Measurements from ENCODE around the gene TMEM266.

Gene TMEM266

DNA sequence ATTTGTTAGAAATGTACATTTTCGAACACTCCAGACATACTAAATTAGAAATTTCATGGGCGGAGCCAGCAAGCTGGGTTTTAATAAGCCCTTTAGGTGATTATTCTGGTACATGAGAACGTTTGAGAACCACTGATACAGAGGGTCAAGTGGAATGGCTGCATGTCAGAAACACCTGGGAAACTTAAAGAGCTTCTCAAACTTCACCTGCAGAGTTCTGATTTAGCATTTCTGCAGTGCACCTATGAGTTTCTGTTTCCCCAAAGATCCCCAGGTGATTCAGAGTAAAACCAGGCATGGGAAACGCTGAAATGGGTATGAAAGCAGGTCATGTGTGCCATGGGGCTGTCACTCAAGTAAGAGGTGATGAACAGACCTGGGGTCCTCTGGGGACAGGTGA lies 68.1 kb downstream of the TMEM266 start:
- DNase-seq (ENCODE audit: low spot score) = no peak

DNA sequence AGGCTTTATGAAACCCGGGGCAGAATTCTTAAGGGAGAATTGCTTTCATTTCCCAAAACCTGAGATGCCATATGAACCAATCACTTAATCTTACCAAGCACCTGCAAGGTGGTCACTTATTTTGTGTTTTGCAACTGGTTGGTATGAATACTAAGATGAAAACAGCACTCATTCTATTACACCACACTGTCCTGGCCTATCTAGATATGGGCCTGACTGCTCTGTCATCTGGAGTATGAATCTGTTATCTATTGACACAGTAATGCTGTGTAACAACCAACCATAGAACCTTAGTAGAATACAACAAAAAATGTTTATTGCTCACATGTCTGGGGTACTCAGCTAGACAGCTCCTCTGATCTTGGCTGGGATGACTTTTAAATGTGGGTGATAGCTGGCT lies 74.8 kb downstream of the TMEM266 start:
- no peak for DNase-seq (ENCODE audit: low spot score)

DNA sequence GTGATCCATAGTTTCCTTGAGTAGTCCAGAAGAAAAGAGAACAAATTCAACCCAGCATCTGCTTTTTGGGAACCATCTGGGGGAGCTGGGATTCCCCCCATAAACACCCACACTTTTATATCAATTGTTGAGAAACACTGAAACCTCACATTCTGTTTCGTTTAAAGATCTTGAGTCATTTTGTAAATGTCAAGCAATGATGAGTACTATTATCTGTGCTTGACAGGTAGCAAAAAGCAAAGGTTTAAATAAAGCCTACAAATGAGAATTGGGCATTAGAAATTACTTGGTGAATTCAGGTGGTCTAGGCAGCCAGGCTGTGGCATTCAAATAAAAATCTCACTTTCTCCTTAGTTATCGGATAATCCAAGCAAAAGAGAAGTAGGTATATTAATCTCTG lies 75.7 kb downstream of the TMEM266 start:
- DNase-seq (ENCODE audit: low spot score) = no peak

DNA sequence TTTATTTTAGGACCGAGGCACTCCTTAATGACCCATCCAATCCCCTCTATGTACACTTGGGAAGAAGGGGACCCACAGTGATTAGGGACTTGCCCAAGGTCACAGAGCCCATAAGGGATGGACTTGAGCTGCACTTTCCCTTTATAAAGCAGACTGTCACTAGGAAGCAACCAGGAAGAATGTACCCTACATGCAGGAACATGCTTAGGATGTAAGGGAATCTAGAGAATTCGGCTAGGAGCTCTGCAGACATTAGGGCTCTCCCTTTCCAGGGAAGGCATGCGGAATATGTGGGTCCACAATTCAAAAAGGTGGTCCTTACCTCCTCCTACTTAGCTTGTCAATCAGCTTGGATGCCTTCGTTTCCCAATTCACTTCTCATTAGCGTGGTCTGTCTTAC lies 78.7 kb downstream of the TMEM266 start:
- DNase-seq (ENCODE audit: low spot score) = no peak

DNA sequence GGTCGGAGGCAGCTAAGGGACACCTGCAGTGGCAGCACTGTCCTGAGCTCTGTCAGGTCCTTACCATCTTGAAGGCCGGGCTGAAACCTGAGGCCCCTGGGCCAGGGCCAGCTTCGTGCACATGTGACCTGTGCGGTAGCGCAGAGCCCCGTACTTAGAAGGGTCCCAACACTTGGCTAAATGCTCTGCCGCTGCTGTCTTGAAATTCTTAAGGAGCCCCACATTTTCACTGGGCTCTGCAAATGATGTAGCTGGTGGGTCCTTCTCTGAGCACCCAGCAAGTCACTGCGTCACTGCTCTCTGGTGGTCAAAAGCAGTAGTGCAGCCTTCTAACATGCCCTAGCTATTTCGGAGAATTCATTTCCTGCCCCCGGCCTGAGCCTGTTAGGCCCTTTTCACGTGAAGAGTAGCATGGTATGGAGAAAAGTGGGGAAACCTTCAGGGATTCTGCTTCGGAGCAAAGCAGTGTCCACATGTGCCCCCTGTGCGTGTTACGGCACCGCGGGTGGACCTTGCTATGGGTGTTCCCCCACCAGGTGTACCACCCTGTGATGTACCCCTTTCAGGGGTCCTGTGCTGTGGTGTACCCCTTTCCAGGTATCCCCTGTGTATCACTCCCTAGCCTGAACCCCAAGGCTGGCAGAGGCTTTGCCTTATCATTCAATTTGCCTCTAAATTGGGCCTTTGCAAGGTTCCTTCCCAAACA lies 79.7 kb downstream of the TMEM266 start:
- peak; percentile 72 for DNase-seq (ENCODE audit: low spot score)

DNA sequence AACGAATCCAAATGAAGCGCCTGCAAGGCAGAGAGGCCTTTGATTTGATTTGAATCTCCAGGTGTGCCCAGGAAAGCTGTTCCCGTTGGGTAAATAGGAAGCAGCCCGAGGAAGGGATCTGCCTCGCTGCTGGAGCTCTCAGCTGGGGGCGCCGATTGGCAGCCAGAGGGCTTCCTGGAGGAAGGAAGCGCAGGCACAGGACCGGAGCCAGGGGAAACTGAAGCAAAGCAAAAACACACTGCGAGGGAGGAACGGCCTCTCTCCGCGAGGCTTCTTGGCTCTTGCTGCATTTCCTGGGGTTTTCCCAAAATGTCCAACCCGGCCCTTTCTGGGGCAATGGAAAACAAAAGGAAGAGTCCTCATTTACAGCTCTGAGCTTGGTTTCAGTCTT lies 80.3 kb downstream of the TMEM266 start:
- DNase-seq (ENCODE audit: low spot score) = no peak

DNA sequence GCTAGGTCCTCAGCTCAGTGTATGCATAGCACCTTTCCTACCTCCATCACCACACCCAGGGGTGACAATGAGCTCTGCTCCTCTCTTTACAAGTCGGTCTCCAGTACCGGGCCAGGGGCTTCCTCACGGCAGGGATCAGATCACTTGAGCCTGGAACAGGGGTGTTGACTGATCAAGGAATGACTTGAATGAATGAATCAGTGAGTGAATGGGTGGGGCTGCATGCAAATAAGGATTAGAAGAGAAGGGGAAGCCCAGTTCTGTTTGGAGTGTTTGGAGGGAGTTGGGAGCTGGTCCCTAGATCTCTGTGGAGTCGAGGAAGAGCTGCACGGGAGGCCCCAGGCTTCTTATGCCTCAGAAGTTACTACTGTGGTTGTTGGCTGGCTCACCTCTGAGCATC lies 87.0 kb downstream of the TMEM266 start:
- no peak for DNase-seq (ENCODE audit: low spot score)

DNA sequence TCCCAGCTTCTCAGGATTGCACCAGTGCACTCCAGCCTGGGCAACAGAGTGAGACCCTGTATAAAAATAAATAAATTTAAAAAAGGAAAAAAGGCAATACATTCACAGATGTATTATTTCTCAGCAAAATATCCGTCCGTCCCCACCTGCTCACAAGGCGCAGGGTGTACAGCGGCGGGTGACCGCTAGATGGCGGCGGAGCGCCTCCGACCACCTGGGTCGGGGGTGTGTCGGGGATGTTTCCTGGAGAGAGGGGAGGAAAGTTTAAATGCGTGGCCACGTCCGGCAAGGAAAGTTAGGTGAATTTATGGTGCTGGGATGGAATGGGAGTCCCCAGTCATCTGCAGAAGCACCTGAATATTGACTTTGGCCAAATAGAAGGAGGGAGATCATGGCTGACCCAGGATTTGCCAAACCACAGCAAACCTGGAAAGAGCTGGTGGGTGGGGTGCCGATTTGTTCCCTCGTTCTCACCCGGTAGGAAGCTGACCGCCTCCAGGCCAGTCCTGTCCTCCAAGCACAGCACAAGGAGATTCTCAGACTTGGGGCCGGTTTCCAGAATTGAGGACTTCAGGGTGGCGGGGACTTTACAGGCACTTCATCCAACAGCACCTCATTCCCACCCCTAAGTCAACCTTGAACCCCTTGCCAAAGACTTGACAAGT lies 88.3 kb downstream of the TMEM266 start:
- peak; percentile 42 for DNase-seq (ENCODE audit: low spot score)

DNA sequence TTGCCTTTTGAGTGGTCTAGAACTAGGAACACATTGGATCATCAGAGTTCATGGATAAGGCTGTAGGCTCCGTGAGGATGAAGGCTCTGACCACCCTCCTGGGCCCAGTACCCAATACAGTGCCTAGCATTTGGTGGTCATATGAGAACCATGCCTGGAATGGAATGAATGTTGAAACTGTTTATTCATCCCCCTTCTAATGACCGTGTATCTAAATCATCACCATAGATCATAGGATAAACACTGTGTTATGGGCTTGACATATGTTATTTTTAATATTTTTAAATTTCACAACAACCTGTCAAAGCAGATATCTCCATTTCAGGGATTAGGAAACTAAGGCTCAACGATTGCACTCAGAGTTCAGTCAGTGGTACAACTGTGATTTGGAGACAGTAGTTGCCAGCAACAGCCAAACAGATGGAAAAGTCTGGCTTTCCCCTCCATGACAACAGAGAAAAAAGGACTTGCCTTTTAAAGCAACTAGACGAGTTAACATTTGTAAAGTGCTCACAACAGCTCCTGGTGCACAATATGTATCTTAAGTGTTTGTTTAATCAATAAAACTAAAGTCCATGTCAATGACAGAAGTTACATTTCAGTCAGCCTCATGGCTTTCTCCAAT lies 89.6 kb downstream of the TMEM266 start:
- no peak for DNase-seq (ENCODE audit: low spot score)

DNA sequence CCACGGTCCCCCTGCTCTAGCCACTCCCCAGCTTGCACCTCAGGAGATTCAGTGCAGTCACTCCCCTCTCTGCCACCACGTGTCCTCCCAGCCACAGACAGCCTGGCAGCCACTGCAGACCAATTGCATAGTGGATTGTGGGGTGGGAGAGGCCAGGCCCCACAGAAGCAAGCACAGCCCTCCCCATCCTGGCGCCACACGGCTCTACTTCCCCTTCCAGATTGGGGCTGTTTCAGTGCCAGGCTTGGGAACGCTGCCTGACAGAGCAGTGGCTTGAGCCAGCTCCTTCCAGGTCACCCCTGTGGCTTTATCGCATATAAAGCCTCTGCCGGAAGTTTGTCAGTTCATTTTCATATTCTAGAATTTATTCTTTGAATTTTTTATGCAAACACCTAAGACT lies 90.7 kb downstream of the TMEM266 start:
- no peak for DNase-seq (ENCODE audit: low spot score)

DNA sequence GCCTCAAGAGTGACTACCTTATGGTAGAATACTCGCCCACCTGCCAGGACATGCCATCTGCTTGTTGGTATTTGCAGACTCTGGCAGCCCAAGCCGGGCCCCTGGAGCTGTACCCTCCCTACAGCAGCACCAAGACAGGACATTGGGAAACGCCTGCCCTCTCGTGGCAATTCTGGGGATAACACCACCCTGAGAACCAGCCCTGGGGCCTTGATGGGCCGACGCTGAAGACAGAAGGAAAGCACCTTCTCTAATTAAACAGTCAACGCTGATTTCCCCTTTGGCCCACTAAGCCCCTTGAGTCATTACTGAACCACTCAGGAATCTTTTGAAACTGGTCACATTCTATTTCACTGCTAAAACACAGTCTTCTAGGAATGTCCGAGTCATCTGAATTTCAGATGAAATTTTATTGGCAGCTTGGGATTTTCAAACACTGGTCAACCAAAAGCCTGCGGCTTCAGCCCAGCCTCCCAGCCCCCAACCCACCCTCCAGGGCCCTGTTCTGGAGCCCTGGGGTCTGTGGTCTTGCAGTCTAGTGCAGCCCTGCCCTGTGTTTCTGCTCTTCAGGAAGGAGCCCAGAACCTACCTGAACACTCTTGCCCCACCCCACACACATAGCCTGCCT lies 91.3 kb downstream of the TMEM266 start:
- DNase-seq (ENCODE audit: low spot score) = peak; percentile 92

DNA sequence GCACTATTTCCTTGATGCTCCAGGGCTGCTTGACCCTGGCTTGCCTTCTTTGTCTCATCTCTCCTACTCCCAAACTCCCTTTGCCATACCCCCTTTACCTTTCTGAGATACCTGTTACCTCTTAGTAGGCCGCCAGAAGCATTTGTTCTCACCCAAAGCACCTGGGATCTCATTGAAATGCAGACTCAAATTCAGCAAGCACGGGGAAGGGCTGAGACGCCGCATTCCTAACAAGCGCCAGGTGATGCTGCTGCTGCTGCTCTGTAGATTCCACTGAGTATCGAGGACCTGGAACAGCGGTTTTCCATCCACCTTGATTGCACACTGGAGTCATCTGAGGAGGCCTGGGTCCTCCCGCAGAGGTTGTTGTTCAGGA lies 91.8 kb downstream of the TMEM266 start:
- DNase-seq (ENCODE audit: low spot score) = peak; percentile 25

DNA sequence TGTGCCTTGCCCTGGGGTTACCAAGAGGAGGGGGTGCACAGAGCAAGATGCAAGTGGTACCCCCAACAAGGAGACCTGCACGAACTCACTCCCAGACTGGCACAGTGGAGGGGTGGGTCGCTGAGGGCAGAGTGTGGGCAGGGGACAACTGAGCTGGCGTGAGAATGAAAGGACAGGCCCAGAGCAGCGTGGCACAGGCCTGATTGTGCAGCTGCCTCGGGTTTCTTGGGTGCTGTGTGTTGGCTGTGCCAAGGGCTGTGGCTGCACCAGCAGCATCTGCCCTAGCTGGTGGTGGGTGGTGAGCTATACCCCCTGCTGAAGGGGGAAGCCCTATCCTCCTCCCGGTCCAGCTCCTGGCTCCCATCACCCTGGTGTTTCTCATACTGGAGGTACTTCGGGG lies 92.4 kb downstream of the TMEM266 start:
- no peak for DNase-seq (ENCODE audit: low spot score)

DNA sequence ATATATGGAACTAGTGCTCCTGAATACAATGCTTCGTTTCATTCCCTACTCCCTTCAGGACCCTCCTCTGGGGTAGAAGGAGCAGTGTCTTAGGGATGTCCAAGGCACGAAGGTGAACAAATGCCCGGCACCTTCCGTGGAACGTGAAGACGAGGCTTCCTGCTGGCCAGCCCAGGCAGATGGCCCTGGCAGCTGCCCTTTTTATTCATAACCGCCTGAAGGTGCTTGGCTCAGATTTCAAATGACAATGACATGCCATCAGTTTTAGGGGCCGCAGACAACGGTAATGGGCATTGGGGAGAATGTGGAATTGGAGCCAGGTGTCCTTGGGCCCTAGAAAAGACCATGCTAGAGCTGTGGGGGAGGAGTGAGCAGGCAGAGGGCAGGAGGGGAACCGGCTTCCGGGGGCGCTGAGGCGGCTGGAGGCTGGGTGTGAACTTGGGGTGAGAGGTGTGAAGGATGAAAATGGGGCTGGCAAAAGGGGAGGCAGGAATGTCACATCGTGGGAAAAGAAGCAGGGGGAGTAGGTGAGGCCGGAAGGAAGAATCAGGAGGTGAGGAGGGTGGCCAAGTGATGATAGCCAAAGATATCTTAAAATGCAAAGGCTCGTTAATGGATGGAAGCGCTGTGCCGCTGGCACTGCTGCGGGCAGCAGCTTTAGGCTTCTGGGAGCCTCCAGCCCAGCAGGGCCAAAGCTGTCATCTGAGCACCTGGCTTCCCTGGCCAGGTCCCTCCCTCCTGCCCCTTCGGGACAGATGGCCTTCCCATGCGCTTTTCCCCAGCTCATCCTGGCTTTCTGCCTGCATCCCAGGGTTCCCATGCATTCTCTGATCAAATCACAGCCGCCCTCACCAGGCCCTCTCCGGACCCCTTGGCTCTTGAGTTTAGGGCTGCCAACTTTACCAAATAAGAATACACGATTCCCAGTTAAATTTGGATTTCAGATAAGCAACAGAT lies 93.7 kb downstream of the TMEM266 start:
- no peak for DNase-seq (ENCODE audit: low spot score)

DNA sequence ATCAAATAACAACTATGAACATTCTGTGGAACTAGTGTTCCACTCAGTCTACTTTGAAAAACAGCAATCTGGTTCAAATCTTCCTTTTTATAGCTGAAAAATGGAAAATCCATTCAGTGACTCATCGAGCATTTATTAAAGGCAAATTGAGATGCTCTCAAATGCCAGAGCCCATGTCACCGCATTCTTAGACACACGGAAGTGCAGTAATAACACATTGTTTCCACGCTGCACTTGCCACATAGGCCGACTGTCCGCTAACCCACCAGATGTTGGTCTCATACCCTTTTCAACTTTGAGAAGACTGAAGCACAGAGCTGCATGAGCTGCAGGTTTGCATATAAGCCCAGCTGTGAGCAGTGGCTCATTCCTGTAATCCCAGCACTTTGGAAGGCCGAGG lies 95.9 kb downstream of the TMEM266 start:
- DNase-seq (ENCODE audit: low spot score) = no peak

DNA sequence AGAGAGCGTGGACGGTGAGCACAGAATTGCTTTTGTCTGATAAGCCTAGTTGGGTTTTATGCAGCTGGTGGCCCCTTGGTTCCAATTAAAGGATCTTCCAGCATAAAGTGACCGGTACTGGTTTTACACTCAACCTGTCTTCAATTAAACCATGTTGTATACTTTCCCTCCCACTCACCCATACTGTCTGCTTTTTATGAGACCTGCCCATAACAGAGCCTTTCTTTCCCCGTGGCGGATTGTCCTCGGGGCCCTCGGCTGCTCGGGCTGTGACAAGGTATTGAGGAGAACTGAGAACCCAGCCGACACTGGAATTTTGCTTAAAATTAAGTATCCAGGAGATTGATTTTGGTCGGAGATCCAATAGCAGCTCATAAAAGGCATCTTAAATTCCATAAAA lies 98.4 kb downstream of the TMEM266 start:
- DNase-seq (ENCODE audit: low spot score) = no peak

DNA sequence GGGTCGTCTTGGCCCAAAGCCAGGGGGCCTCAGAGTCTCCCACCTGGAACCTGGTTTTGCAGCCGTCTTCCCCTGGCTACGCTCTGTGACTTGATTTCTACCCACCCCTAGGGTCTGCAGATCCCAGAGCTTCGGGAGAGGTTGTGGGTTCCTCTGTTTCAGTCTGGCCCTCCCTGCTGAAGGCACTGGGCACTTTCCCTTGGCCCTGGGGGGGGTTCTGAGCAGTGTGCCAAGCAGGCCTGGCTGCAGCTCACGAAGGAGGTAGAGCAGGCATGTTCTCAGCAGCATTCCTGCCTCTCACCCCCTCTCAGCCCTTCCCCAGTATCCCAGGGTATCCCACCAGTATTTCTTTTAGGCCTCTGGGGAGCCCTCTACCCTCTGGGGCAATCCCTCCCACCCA lies 99.0 kb downstream of the TMEM266 start:
- no peak for DNase-seq (ENCODE audit: low spot score)

DNA sequence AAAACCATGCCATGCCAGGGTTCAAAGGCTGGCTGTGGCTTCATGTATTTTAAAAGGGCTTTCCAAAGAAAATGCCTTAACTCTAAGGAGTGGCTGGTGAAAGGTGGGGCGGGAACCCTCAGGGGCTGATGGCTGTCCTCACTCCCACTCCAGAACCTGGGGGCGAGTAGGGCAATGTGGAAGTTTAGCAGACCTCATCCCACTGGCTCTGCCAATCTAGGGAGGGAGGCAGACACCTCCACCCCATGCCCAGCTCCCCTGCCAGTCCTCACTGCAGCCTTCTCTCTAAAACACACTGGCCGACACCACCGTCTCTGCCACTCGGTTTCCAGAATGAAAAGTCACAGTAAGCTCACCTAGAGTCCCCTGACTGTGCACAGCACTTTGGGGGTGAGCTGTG lies 99.5 kb downstream of the TMEM266 start:
- no peak for DNase-seq (ENCODE audit: low spot score)

DNA sequence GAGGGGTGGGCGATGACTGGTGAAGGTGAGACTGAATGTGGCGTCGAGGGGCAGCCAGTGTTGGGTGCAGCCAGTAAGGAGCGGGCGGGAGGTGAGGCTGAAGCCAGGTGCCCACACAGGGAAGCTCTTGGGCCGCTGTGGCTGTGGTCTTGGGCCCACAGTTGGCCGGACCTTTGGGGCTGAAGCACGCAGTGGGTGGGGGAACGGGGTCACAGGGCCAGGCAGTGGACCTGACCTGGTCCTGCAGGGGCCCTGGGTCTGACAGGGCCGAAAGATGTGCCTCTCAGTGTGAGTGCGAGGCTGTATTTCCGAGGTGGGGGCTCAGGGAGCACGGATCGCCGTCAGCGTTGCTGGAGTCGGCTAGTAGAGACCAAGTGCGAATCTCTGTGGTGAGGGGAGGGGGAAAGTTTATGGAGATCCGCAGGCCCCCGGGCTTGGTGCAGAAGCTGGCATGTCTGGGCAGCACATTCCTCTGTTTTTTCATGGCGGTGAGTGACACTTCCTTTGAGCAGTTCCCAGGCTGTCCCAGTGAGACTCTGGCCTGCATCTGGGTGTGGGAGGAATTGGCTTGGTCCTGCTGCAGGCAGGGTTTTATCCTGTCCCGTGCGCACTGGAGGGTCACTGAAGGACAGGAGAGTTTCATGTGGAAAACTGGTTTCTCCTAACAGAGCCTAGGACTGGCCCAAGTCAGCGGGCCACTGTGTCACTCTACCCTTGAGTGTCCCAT lies 100.8 kb downstream of the TMEM266 start:
- DNase-seq (ENCODE audit: low spot score) = no peak

DNA sequence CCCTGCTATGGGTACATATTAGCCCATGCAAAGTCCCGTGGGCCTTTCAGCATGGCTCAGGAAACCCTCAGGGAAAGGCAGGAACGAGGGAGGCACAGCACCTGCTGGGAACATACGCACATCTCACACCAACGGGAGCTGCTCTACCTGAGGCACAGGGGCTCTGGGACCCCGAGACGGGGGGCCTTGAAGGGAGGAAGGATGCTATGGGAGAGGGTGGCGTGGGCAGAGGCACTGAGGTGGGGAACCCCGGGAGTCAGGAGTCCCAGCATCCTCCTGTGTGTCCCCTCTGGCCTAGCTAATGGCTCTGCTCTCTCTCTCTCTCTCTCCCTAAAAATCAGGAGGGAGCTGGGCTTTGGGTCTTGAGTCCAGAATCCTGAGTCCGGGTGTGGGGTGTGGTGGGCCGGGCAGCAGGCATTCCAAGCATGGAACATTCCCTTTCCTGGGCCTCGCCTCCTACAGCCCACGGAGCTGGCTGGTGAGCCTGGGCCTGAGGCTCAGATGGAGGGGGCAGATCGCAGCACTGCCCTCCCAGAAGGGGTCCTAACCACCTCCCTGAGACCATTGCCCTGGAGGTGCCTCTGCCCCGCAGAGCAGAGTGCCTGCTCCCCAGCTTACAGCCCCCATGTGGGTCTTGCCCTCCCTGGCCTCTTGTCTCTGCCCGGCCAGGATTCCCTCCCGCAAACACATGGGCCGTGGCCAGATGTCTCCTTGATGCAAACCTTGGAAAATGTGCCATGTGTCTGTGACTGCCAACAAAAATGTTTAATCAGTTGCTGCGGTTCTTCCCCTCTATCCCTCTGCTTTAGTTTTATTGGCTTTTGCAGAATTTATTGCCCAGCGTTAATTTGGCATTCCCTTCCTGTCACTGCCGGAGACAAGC lies 101.6 kb downstream of the TMEM266 start:
- DNase-seq (ENCODE audit: low spot score) = no peak
